Smooth muscle cell (in vitro differentiated cells): ENCODE results near the gene OR11G2. TPM values are rescaled to one million over a fixed set of nuclear protein-coding genes. Genes with fewer than 3 reads are reported as not detected.

Experiments
- DNase-seq: peaks from one replicate; lab custom pipeline; 2025; ENCODE audit not compliant: unreplicated experiment; lab: John Stamatoyannopoulos, UW
- H2AFZ ChIP-seq: fragments of 200-600 bp; sonication (generic); 2 replicates; pipeline ENCODE4 v1.6.0; 2016; ENCODE audit warnings: antibody characterized with exemption, low read depth, mild to moderate bottlenecking
- H3F3A ChIP-seq: fragments of 200-600 bp; sonication (generic); 2 replicates; pipeline ENCODE4 v1.6.0; 2017; ENCODE audit warnings: antibody characterized with exemption, low read depth
- H3K27ac ChIP-seq: fragments of 200-600 bp; sonication (generic); 2 replicates; pipeline ENCODE4 v1.5.1; 2016; ENCODE audit warnings: low read depth, mild to moderate bottlenecking
- H3K27me3 ChIP-seq: fragments of 200-600 bp; sonication (generic); 2 replicates; pipeline ENCODE4 v1.6.1; 2016; ENCODE audit warnings: low read depth, mild to moderate bottlenecking
- H3K36me3 ChIP-seq: fragments of 200-600 bp; sonication (generic); 2 replicates; pipeline ENCODE4 v1.5.1; 2016; ENCODE audit warnings: low read depth
- H3K4me1 ChIP-seq: fragments of 200-600 bp; sonication (generic); 2 replicates; pipeline ENCODE4 v1.5.1; 2016; ENCODE audit warnings: low read depth
- H3K4me2 ChIP-seq: fragments of 200-600 bp; sonication (generic); 2 replicates; pipeline ENCODE4 v1.6.0; 2016; ENCODE audit warnings: mild to moderate bottlenecking
- H3K4me3 ChIP-seq: fragments of 200-600 bp; sonication (generic); 2 replicates; pipeline ENCODE4 v1.5.1; 2016; ENCODE audit warnings: mild to moderate bottlenecking
- H3K79me2 ChIP-seq: fragments of 200-600 bp; sonication (generic); 2 replicates; pipeline ENCODE4 v1.6.0; 2016; ENCODE audit warnings: low read depth, mild to moderate bottlenecking
- H3K9ac ChIP-seq: fragments of 200-600 bp; sonication (generic); 2 replicates; pipeline ENCODE4 v1.6.0; 2016; ENCODE audit warnings: low read depth
- H3K9me3 ChIP-seq: fragments of 200-600 bp; sonication (generic); replicated peaks from 2 replicates; pipeline ENCODE4 v1.5.1; 2016; ENCODE audit warnings: low read depth
- H4K20me1 ChIP-seq: fragments of 200-600 bp; sonication (generic); 2 replicates; pipeline ENCODE4 v1.6.0; 2016; ENCODE audit warnings: low read depth
- CTCF ChIP-seq: fragments of 200-600 bp; sonication (generic); IDR thresholded peaks from 2 replicates; pipeline ENCODE4 v1.5.1; 2017; ENCODE audit warnings: borderline replicate concordance, mild to moderate bottlenecking, antibody characterized with exemption; ENCODE audit not compliant: insufficient read depth, poor library complexity, severe bottlenecking
- WGBS: methylation state at CpG from one replicate; pipeline ENCODE4 v1.1.7; 2016; ENCODE audit warnings: low lambda C conversion rate; 5-methylcytosine and 5-hydroxymethylcytosine counted together
- polyA plus RNA-seq: library from polyadenylated mRNA; unstranded; fragments of >200 nt; fragmentation: Nextera tagmentation; extraction: Ambion mirVana; gene quantifications from 2 replicates; pipeline ENCODE4 v1.2.1, GENCODE V29; 2016
- total RNA-seq: library from RNA; depleted of rRNA; stranded (reverse); fragments of >200 nt; gene quantifications from 2 replicates; pipeline ENCODE4 v1.2.3, GENCODE V29; 2014

Gene OR11G2
- total RNA-seq, result not detected in 2 replicates
- not detected in 2 replicates for polyA plus RNA-seq

GRCh38 chr14:20190596-20190995 is at the start of gene OR11G2:
OR11G2 (plus strand) TSS chr14:20190896; CDS start chr14:20197438, 6,542 bp downstream.
- Histone ChIP-seq H3F3A (no peaks in the 10 kb centered on the region), H3K79me2 (no peaks in the 10 kb centered on the region), H3K4me2 (no peak within 1 kb of the TSS), H3K9me3 (peaks cover 5% of the 10 kb centered on the region), H4K20me1 (no peaks in the 10 kb centered on the region), H3K27me3 (no peaks in the 10 kb centered on the region), H3K36me3 (no peaks in the 10 kb centered on the region), H3K9ac (no peak within 1 kb of the TSS), H2AFZ (no peak within 1 kb of the TSS), H3K27ac (no peak within 1 kb of the TSS), H3K4me1 (no peaks in the 10 kb centered on the region), H3K4me3 (no peak within 1 kb of the TSS)
- WGBS, result 33% methylated on average over 1 of the region's 1 CpG
- TF ChIP-seq CTCF, result no peak
- DNase-seq, result no peak

GRCh38 chr14:20143911-20144310 is 46.8 kb upstream of the OR11G2 start:
- DNase-seq, result no peak
- H3F3A ChIP-seq, result no peaks in the 10 kb centered on the region
- no peaks in the 10 kb centered on the region for H4K20me1 ChIP-seq
- H3K9ac ChIP-seq, result no peak overlapping the region
- no peak overlapping the region for H3K4me3 ChIP-seq
- TF ChIP-seq CTCF, result no peak
- no peak overlapping the region for H3K27ac ChIP-seq
- H3K79me2 ChIP-seq, result no peaks in the 10 kb centered on the region
- H2AFZ ChIP-seq, result no peak overlapping the region
- no peaks in the 10 kb centered on the region for H3K4me1 ChIP-seq
- H3K36me3 ChIP-seq, result no peaks in the 10 kb centered on the region
- WGBS, result 43% methylated on average over 7 of the region's 7 CpGs
- H3K4me2 ChIP-seq, result no peak overlapping the region
- H3K9me3 ChIP-seq, result no peaks in the 10 kb centered on the region
- H3K27me3 ChIP-seq, result no peaks in the 10 kb centered on the region

- Histone ChIP-seq H3K27me3 (no peaks in the 10 kb centered on the region), H3K9me3 (no peaks in the 10 kb centered on the region), H2AFZ (no peak overlapping the region), H3K27ac (no peak overlapping the region), H3K79me2 (no peaks in the 10 kb centered on the region), H3K4me3 (no peak overlapping the region), H3K4me2 (no peak overlapping the region), H3F3A (no peaks in the 10 kb centered on the region), H3K4me1 (no peaks in the 10 kb centered on the region), H4K20me1 (no peaks in the 10 kb centered on the region), H3K36me3 (no peaks in the 10 kb centered on the region), H3K9ac (no peak overlapping the region)
- 47% methylated on average over 1 of the region's 1 CpG for WGBS
- no peak for DNase-seq
- no peak for TF ChIP-seq CTCF
Observed at GRCh38 chr14:20144820-20145219, 45.9 kb upstream of the OR11G2 start.

GRCh38 chr14:20164462-20164861 is 26.2 kb upstream of the OR11G2 start:
- TF ChIP-seq CTCF, result no peak
- no peaks in the 10 kb centered on the region for H3K36me3 ChIP-seq
- H4K20me1 ChIP-seq, result no peaks in the 10 kb centered on the region
- H3K79me2 ChIP-seq, result no peaks in the 10 kb centered on the region
- H3K9me3 ChIP-seq, result peaks cover 7% of the 10 kb centered on the region
- no peak overlapping the region for H3K4me2 ChIP-seq
- H3K9ac ChIP-seq, result no peak overlapping the region
- H3K27ac ChIP-seq, result no peak overlapping the region
- no peaks in the 10 kb centered on the region for H3K27me3 ChIP-seq
- DNase-seq, result no peak
- H3K4me1 ChIP-seq, result no peaks in the 10 kb centered on the region
- no peak overlapping the region for H2AFZ ChIP-seq
- H3F3A ChIP-seq, result no peaks in the 10 kb centered on the region
- no peak overlapping the region for H3K4me3 ChIP-seq
